GM11168 (cell line): Measurements from ENCODE around the gene TMEM132A.
"Not testable (repeated sequence)": the region's sequence is repeated elsewhere in the genome, so short reads cannot be mapped to it uniquely, and the experiment has no call there.

Experiments
- in situ Hi-C: fragments of 300-500 bp; cut with MboI; formaldehyde crosslinking; loops from one replicate; pipeline ENCODE4 v1.12.0; 2022; ENCODE audit warnings: low sequenced_read_pairs; ENCODE audit not compliant: unreplicated experiment

TMEM132A gene

GRCh38 chr11:60905551-60906113 lies 18.6 kb upstream of the TMEM132A start:
- in situ Hi-C loops: no loop called here

- in situ Hi-C loops: no loop called here
Measured at GRCh38 chr11:60906132-60906972, 17.9 kb upstream of the TMEM132A start, which contains the start of gene PRPF19. PRPF19 (minus strand) TSS chr11:60906585; CDS start chr11:60906382, 203 bp downstream.

GRCh38 chr11:60908803-60909202 lies 15.5 kb upstream of the TMEM132A start:
- in situ Hi-C loops: no loop called here

GRCh38 chr11:60909680-60910280 lies 14.5 kb upstream of the TMEM132A start:
- in situ Hi-C loops: not testable (repeated sequence)

- in situ Hi-C loops: no loop called here
Measured at GRCh38 chr11:60910281-60910687, 14.0 kb upstream of the TMEM132A start.

GRCh38 chr11:60910711-60911380 lies 13.4 kb upstream of the TMEM132A start:
- in situ Hi-C loops: no loop called here

GRCh38 chr11:60912223-60912850 lies 11.9 kb upstream of the TMEM132A start:
- in situ Hi-C loops: no loop called here

- in situ Hi-C loops: no loop called here
Measured at GRCh38 chr11:60912851-60913528, 11.3 kb upstream of the TMEM132A start.

GRCh38 chr11:60913793-60914632 lies 10.2 kb upstream of the TMEM132A start, which contains the start of gene TMEM109:
TMEM109 (plus strand) TSS chr11:60914158; CDS start chr11:60919694, 5,536 bp downstream.
- in situ Hi-C loops: no loop called here

- in situ Hi-C loops: no loop called here
Measured at GRCh38 chr11:60914633-60915247, 9.5 kb upstream of the TMEM132A start.

- in situ Hi-C loops: no loop called here
Measured at GRCh38 chr11:60915248-60915914, 8.9 kb upstream of the TMEM132A start.

GRCh38 chr11:60916669-60917206 lies 7.5 kb upstream of the TMEM132A start:
- in situ Hi-C loops: no loop called here

- in situ Hi-C loops: no loop called here
Measured at GRCh38 chr11:60917267-60917666, 7.0 kb upstream of the TMEM132A start.

- in situ Hi-C loops: no loop called here
Measured at GRCh38 chr11:60918251-60918938, 5.9 kb upstream of the TMEM132A start.

- in situ Hi-C loops: no loop called here
Measured at GRCh38 chr11:60918939-60919265, 5.4 kb upstream of the TMEM132A start.

GRCh38 chr11:60919320-60919719 lies 4.9 kb upstream of the TMEM132A start:
- in situ Hi-C loops: no loop called here

- in situ Hi-C loops: no loop called here
Measured at GRCh38 chr11:60919956-60920355, 4.3 kb upstream of the TMEM132A start.
